Kidney glomerular epithelial cell (primary cell): ENCODE measurements around the gene PHACTR1.
"Not testable (repeated sequence)": the region's sequence is repeated elsewhere in the genome, so short reads cannot be mapped to it uniquely, and the experiment has no call there.

ENCODE experiments used
- DNase-seq: peaks from one replicate; lab custom pipeline; 2025; lab: John Stamatoyannopoulos, UW

PHACTR1 gene

GRCh38 chr6:13112921-13113320 is 396.4 kb downstream of the PHACTR1 start:
- DNase-seq = no peak

- DNase-seq = no peak
Observed at GRCh38 chr6:13113376-13113775, 396.8 kb downstream of the PHACTR1 start.

- peak; percentile 61 for DNase-seq
Observed at GRCh38 chr6:13113981-13114593, 397.5 kb downstream of the PHACTR1 start.

- DNase-seq = no peak
Observed at GRCh38 chr6:13116155-13116554, 399.6 kb downstream of the PHACTR1 start.

GRCh38 chr6:13117570-13117969 is 401.0 kb downstream of the PHACTR1 start:
- no peak for DNase-seq

- DNase-seq = no peak
Observed at GRCh38 chr6:13119549-13119948, 403.0 kb downstream of the PHACTR1 start.

GRCh38 chr6:13120483-13121482 is 404.2 kb downstream of the PHACTR1 start:
- DNase-seq = no peak

GRCh38 chr6:13124131-13124530 is 407.6 kb downstream of the PHACTR1 start:
- no peak for DNase-seq

GRCh38 chr6:13125841-13126240 is 409.3 kb downstream of the PHACTR1 start:
- DNase-seq = no peak

- no peak for DNase-seq
Observed at GRCh38 chr6:13131935-13132661, 415.5 kb downstream of the PHACTR1 start.

GRCh38 chr6:13133894-13134293 is 417.3 kb downstream of the PHACTR1 start:
- not testable (repeated sequence) for DNase-seq

GRCh38 chr6:13135152-13135551 is 418.6 kb downstream of the PHACTR1 start:
- DNase-seq = no peak

- DNase-seq = no peak
Observed at GRCh38 chr6:13139119-13139518, 422.6 kb downstream of the PHACTR1 start.

GRCh38 chr6:13140980-13141379 is 424.4 kb downstream of the PHACTR1 start:
- no peak for DNase-seq

GRCh38 chr6:13141387-13141786 is 424.8 kb downstream of the PHACTR1 start:
- DNase-seq = no peak

- no peak for DNase-seq
Observed at GRCh38 chr6:13142611-13143010, 426.0 kb downstream of the PHACTR1 start.

- DNase-seq = no peak
Observed at GRCh38 chr6:13146442-13146841, 429.9 kb downstream of the PHACTR1 start.

GRCh38 chr6:13147376-13147775 is 430.8 kb downstream of the PHACTR1 start:
- DNase-seq = no peak

- no peak for DNase-seq
Observed at GRCh38 chr6:13147782-13148181, 431.2 kb downstream of the PHACTR1 start.

- no peak for DNase-seq
Observed at GRCh38 chr6:13152764-13153163, 436.2 kb downstream of the PHACTR1 start.

- peak; percentile 15 for DNase-seq
Observed at GRCh38 chr6:13156381-13156780, 439.8 kb downstream of the PHACTR1 start.

- DNase-seq = no peak
Observed at GRCh38 chr6:13157293-13157692, 440.7 kb downstream of the PHACTR1 start.

GRCh38 chr6:13159300-13159699 is 442.7 kb downstream of the PHACTR1 start:
- no peak for DNase-seq
